Keratinocyte (primary cell): ENCODE measurements around the gene MAP3K9. TPM values are rescaled to one million over a fixed set of nuclear protein-coding genes. Genes with fewer than 3 reads are reported as not detected.

Experiments
- DNase-seq: peaks from one replicate; pipeline ENCODE4 v3.0.0-alpha.2; 2011; ENCODE audit warnings: low read depth, missing footprints, low spot score
- FAIRE-seq: peaks from 2 replicates; lab custom pipeline; 2011; peaks lifted over from hg19 to GRCh38; lab: Jason Lieb, UNC
- H2AFZ ChIP-seq: 2 replicates; pipeline ENCODE4 v1.6.0; 2012; ENCODE audit warnings: low read length, control low read depth, inconsistent platforms; ENCODE audit not compliant: control insufficient read depth
- H3K27ac ChIP-seq: 2 replicates; pipeline ENCODE4 v1.5.1; 2011; ENCODE audit warnings: low read length; ENCODE audit not compliant: control insufficient read depth, insufficient read depth
- H3K27me3 ChIP-seq: 3 replicates; pipeline ENCODE4 v1.6.0; 2011; ENCODE audit warnings: low read length; ENCODE audit not compliant: control insufficient read depth, insufficient read depth; ENCODE audit errors: extremely low read depth
- H3K36me3 ChIP-seq, 2 experiments: 2 replicates in 1 of 2; 3 replicates in 1 of 2; pipeline ENCODE4 v1.5.1; 2011; ENCODE audit warnings: low read length in 2 of 2, mild to moderate bottlenecking in 1 of 2; ENCODE audit not compliant: control insufficient read depth in 2 of 2, insufficient read depth in 2 of 2; ENCODE audit errors: extremely low read depth in 1 of 2
- H3K4me1 ChIP-seq: 3 replicates; pipeline ENCODE4 v1.5.1; 2011; ENCODE audit warnings: low read length; ENCODE audit not compliant: control insufficient read depth, insufficient read depth; ENCODE audit errors: extremely low read depth
- H3K4me2 ChIP-seq: 3 replicates; pipeline ENCODE4 v1.6.0; 2011; ENCODE audit warnings: low read depth, low read length; ENCODE audit not compliant: control insufficient read depth, insufficient read depth; ENCODE audit errors: extremely low read depth
- H3K4me3 ChIP-seq, 3 experiments: fragments of 200-600 bp in 1 of 3; sonication (generic) in 1 of 3; 2 replicates in 2 of 3; 3 replicates in 1 of 3; pipeline ENCODE4 v1.5.1; 2011 to 2016; ENCODE audit warnings: low read length in 3 of 3, mild to moderate bottlenecking in 3 of 3, control low read depth in 2 of 3, inconsistent platforms in 1 of 3, low read depth in 1 of 3, mixed read lengths in 1 of 3, mixed run types in 1 of 3, moderate library complexity in 1 of 3; ENCODE audit not compliant: control insufficient read depth in 2 of 3, insufficient read depth in 2 of 3; ENCODE audit errors: extremely low read depth in 1 of 3
- H3K79me2 ChIP-seq: 2 replicates; pipeline ENCODE4 v1.6.0; 2012; ENCODE audit warnings: low read length; ENCODE audit not compliant: control insufficient read depth, insufficient read depth
- H3K9ac ChIP-seq: 3 replicates; pipeline ENCODE4 v1.6.0; 2011; ENCODE audit warnings: low read length; ENCODE audit not compliant: control insufficient read depth, insufficient read depth; ENCODE audit errors: extremely low read depth
- H3K9me1 ChIP-seq: 3 replicates; pipeline ENCODE4 v1.6.0; 2011; ENCODE audit warnings: low read length; ENCODE audit not compliant: control insufficient read depth, insufficient read depth; ENCODE audit errors: extremely low read depth
- H3K9me3 ChIP-seq: 2 replicates; pipeline ENCODE4 v1.5.1; 2012; ENCODE audit warnings: low read depth, low read length; ENCODE audit not compliant: control insufficient read depth
- H4K20me1 ChIP-seq: 3 replicates; pipeline ENCODE4 v1.6.0; 2011; ENCODE audit warnings: low read length; ENCODE audit not compliant: control insufficient read depth, insufficient read depth; ENCODE audit errors: extremely low read depth
- CTCF ChIP-seq, 3 experiments: IDR thresholded peaks in 1 of 3; conservative IDR thresholded peaks in 1 of 3; optimal IDR thresholded peaks in 1 of 3; 2 replicates in 2 of 3; 3 replicates in 1 of 3; pipeline versions ENCODE3 to v1.5.1; 2011; ENCODE audit warnings: low read length in 3 of 3, mild to moderate bottlenecking in 3 of 3, moderate library complexity in 2 of 3, control low read depth in 1 of 3, inconsistent platforms in 1 of 3; ENCODE audit not compliant: insufficient read depth in 2 of 3; ENCODE audit errors: extremely low read depth in 1 of 3
- EZH2 ChIP-seq: IDR thresholded peaks from one replicate; pipeline ENCODE4 v1.6.1; 2012; ENCODE audit warnings: inconsistent platforms, mild to moderate bottlenecking, low read length, moderate library complexity
- dilution Hi-C: fragments of 300-500 bp; cut with MboI; formaldehyde crosslinking; loops from one replicate; pipeline ENCODE4 v1.7.0; 2020; ENCODE audit warnings: low sequenced_read_pairs; ENCODE audit not compliant: extremely low pct_ligation_motif_present
- polyA plus RNA-seq, 5 experiments: library from polyadenylated mRNA; depleted of rRNA in 3 of 5; stranded (reverse) in 3 of 5; stranded (forward) in 1 of 5; unstranded in 1 of 5; fragments of >200 nt; gene quantifications; 1 replicate in 1 of 5; 2 replicates in 3 of 5; 3 replicates in 1 of 5; pipeline versions ENCODE4 v1.2.1 to v1.2.3, GENCODE V29; 2011 to 2012; ENCODE audit warnings: missing spikeins in 2 of 5, low read depth in 1 of 5, low replicate concordance in 1 of 5

The MAP3K9 gene
- polyA plus RNA-seq, 1 donor (not counting 4 experiments of a cell fraction or from before 2014, with no cell fraction given) = 7.2 TPM

GRCh38 chr14:70830998-70831781 lies 21.9 kb upstream of the MAP3K9 start:
- H3K27ac ChIP-seq = no peak overlapping the region
- no peaks in the 10 kb centered on the region for H4K20me1 ChIP-seq
- H3K27me3 ChIP-seq = no peaks in the 10 kb centered on the region
- no peak overlapping the region for H3K9ac ChIP-seq
- DNase-seq (no peak), FAIRE-seq (no peak)
- H3K79me2 ChIP-seq = no peaks in the 10 kb centered on the region
- no peaks in the 10 kb centered on the region for H3K9me1 ChIP-seq
- TF ChIP-seq EZH2 = no peak
- no peak for TF ChIP-seq CTCF (optimal IDR thresholded peaks at IDR 0.05 in 1 of 3, IDR thresholded peaks at IDR 0.05 in 1 of 3, conservative IDR thresholded peaks at IDR 0.05 in 1 of 3; ENCODE audit: extremely low read depth in 1 of 3, insufficient read depth in 2 of 3, low read length in 3 of 3)
- no peak overlapping the region for H3K4me2 ChIP-seq
- no peaks in the 10 kb centered on the region for H3K4me1 ChIP-seq
- no peaks in the 10 kb centered on the region for H3K36me3 ChIP-seq
- H3K4me3 ChIP-seq = no peak overlapping the region
- dilution Hi-C loops = no loop called here
- H3K9me3 ChIP-seq = peaks cover 2% of the 10 kb centered on the region
- H2AFZ ChIP-seq = no peak overlapping the region

GRCh38 chr14:70828188-70828587 lies 18.9 kb upstream of the MAP3K9 start:
- TF ChIP-seq EZH2 = no peak
- no peak for TF ChIP-seq CTCF (optimal IDR thresholded peaks at IDR 0.05 in 1 of 3, IDR thresholded peaks at IDR 0.05 in 1 of 3, conservative IDR thresholded peaks at IDR 0.05 in 1 of 3; ENCODE audit: extremely low read depth in 1 of 3, insufficient read depth in 2 of 3, low read length in 3 of 3)
- H2AFZ ChIP-seq = no peak overlapping the region
- DNase-seq (no peak), FAIRE-seq (no peak)
- H3K27ac ChIP-seq = no peak overlapping the region
- no peak overlapping the region for H3K9ac ChIP-seq
- no peaks in the 10 kb centered on the region for H3K36me3 ChIP-seq
- H3K79me2 ChIP-seq = no peaks in the 10 kb centered on the region
- H4K20me1 ChIP-seq = no peaks in the 10 kb centered on the region
- no peaks in the 10 kb centered on the region for H3K9me3 ChIP-seq
- dilution Hi-C loops = no loop called here
- no peaks in the 10 kb centered on the region for H3K9me1 ChIP-seq
- H3K4me2 ChIP-seq = no peak overlapping the region
- no peaks in the 10 kb centered on the region for H3K27me3 ChIP-seq
- no peak overlapping the region for H3K4me3 ChIP-seq
- no peaks in the 10 kb centered on the region for H3K4me1 ChIP-seq
